NCI-H2029 (cell line): ENCODE results near the gene TMEM89.

Experiments used
- DNase-seq: peaks from one replicate; lab custom pipeline; 2025; lab: John Stamatoyannopoulos, UW

The TMEM89 gene

GRCh38 chr3:48621461-48621869 lies at the start of gene TMEM89:
Gene TMEM89, minus strand, starts transcription at chr3:48621769. Its CDS starts 13 bp downstream, at chr3:48621756.
- DNase-seq = no peak

- DNase-seq = peak; percentile 15
These were observed 43.4 kb upstream of the TMEM89 start for GRCh38 chr3:48664929-48665328.

- no peak for DNase-seq
These were observed 42.7 kb upstream of the TMEM89 start for GRCh38 chr3:48664313-48664644.

- DNase-seq = peak; percentile 97
These were observed 42.1 kb upstream of the TMEM89 start for GRCh38 chr3:48663489-48664312.

- peak; percentile 79 for DNase-seq
These were observed 41.4 kb upstream of the TMEM89 start, which contains the start of gene CELSR3 for GRCh38 chr3:48662753-48663488. Gene CELSR3, minus strand, starts transcription at chr3:48662886. Its CDS starts 252 bp downstream, at chr3:48662634.

GRCh38 chr3:48662145-48662752 lies 40.7 kb upstream of the TMEM89 start:
- no peak for DNase-seq

GRCh38 chr3:48661501-48662144 lies 40.1 kb upstream of the TMEM89 start:
- no peak for DNase-seq

- DNase-seq = no peak
These were observed 39.3 kb upstream of the TMEM89 start for GRCh38 chr3:48660800-48661400.

- DNase-seq = no peak
These were observed 35.3 kb upstream of the TMEM89 start for GRCh38 chr3:48656841-48657281.

GRCh38 chr3:48656061-48656840 lies 34.7 kb upstream of the TMEM89 start:
- no peak for DNase-seq

- no peak for DNase-seq
These were observed 34.0 kb upstream of the TMEM89 start for GRCh38 chr3:48655606-48656005.

GRCh38 chr3:48655063-48655462 lies 33.5 kb upstream of the TMEM89 start:
- DNase-seq = no peak

- DNase-seq = no peak
These were observed 31.6 kb upstream of the TMEM89 start for GRCh38 chr3:48652923-48653715.

GRCh38 chr3:48651771-48652170 lies 30.2 kb upstream of the TMEM89 start:
- DNase-seq = no peak

- DNase-seq = no peak
These were observed 29.2 kb upstream of the TMEM89 start for GRCh38 chr3:48650723-48651122.

GRCh38 chr3:48648188-48648850 lies 26.8 kb upstream of the TMEM89 start:
- no peak for DNase-seq

- no peak for DNase-seq
These were observed 26.1 kb upstream of the TMEM89 start for GRCh38 chr3:48647714-48648113.

GRCh38 chr3:48644898-48645760 lies 23.6 kb upstream of the TMEM89 start:
- DNase-seq = no peak

GRCh38 chr3:48642605-48643004 lies 21.0 kb upstream of the TMEM89 start:
- no peak for DNase-seq
